OCI-LY3 (cell line): Measurements from ENCODE around the gene GCLM.
"Not testable (repeated sequence)": the region's sequence is repeated elsewhere in the genome, so short reads cannot be mapped to it uniquely, and the experiment has no call there.

Experiments used
- H2AFZ ChIP-seq: fragments of 200-600, 300-600 bp; shearing (Covaris generic); 2 replicates; pipeline ENCODE4 v1.6.0; 2014; ENCODE audit warnings: antibody characterized with exemption, low read depth, low read length
- H3K27ac ChIP-seq: fragments of 200-600, 300-600 bp; sonication (generic); 2 replicates; pipeline ENCODE4 v1.5.1; 2014; ENCODE audit warnings: mild to moderate bottlenecking, low read length, moderate library complexity, mixed read lengths
- H3K27me3 ChIP-seq: fragments of 200-600, 300-600 bp; sonication (generic); 2 replicates; pipeline ENCODE4 v1.6.1; 2014; ENCODE audit warnings: low read depth, low read length, mixed read lengths
- H3K36me3 ChIP-seq: fragments of 200-600, 300-600 bp; sonication (generic); replicated peaks from 2 replicates; pipeline ENCODE3; 2014; ENCODE audit warnings: low read depth, low read length, mixed read lengths
- H3K4me1 ChIP-seq: fragments of 300-600, 200-600 bp; sonication (generic); 2 replicates; pipeline ENCODE4 v1.6.1; 2014; ENCODE audit warnings: low read length, mixed read lengths
- H3K4me2 ChIP-seq: fragments of 200-600, 300-600 bp; sonication (generic); 2 replicates; pipeline ENCODE4 v1.6.1; 2014; ENCODE audit warnings: low read length, mixed read lengths
- H3K4me3 ChIP-seq: fragments of 300-600, 200-600 bp; sonication (generic); 2 replicates; pipeline ENCODE4 v1.5.1; 2014; ENCODE audit warnings: antibody characterized with exemption, mild to moderate bottlenecking, low read length, moderate library complexity
- H3K79me2 ChIP-seq: fragments of 300-600, 200-600 bp; shearing (Covaris generic); 2 replicates; pipeline ENCODE4 v1.6.1; 2014; ENCODE audit warnings: mild to moderate bottlenecking, low read length, mixed read lengths
- H3K9ac ChIP-seq: fragments of 300-600, 200-600 bp; shearing (Covaris generic); 2 replicates; pipeline ENCODE4 v1.6.0; 2014; ENCODE audit warnings: mild to moderate bottlenecking, low read length, moderate library complexity
- H3K9me3 ChIP-seq: fragments of 200-600, 300-600 bp; shearing (Covaris generic); 2 replicates; pipeline ENCODE4 v1.6.1; 2014; ENCODE audit warnings: low read length, mixed read lengths; ENCODE audit not compliant: insufficient read depth
- H4K20me1 ChIP-seq: fragments of 200-600, 300-600 bp; sonication (generic); 2 replicates; pipeline ENCODE4 v1.6.1; 2016; ENCODE audit warnings: low read length, mixed read lengths; ENCODE audit not compliant: insufficient read depth
- EZH2phosphoT487 ChIP-seq: fragments of 200-600 bp; shearing (Covaris generic); IDR thresholded peaks from 2 replicates; pipeline ENCODE4 v1.6.1; 2018; ENCODE audit warnings: antibody characterized with exemption, mixed run types, low read depth
- TF ChIP-seq, protein P1 (sequence below): fragments of 200-600, 300-600 bp; sonication (generic); IDR thresholded peaks from 2 replicates; pipeline ENCODE4 v1.5.1; 2014; ENCODE audit warnings: antibody characterized with exemption, low read length, low read depth

GCLM gene

DNA sequence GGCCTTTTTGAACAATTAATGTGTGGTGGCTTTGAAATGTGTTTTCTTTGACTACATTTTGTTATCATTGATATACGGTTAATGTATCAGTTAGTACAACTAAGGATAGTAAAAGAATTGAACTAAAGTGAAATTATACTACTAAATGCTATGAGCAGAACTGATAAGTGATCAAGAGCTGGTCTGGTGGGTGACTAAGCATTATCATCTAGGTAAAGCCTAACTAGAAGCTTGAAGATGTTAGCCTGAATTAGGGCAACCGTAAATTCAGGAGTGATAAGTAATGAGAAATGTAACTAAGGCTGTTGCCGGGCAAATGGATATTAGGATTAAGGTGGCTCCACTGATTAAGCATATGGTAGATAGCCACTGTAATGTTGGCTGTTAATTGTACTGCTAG, 16.0 kb upstream of the GCLM start:
- Histone ChIP-seq H3K4me3 (no peak overlapping the region), H3K27me3 (no peaks in the 10 kb centered on the region), H3K4me1 (no peaks in the 10 kb centered on the region), H3K36me3 (no peaks in the 10 kb centered on the region), H3K79me2 (no peaks in the 10 kb centered on the region), H2AFZ (no peak overlapping the region), H3K27ac (no peak overlapping the region), H3K9me3 (no peaks in the 10 kb centered on the region), H4K20me1 (no peaks in the 10 kb centered on the region), H3K4me2 (no peak overlapping the region), H3K9ac (no peak overlapping the region)
- TF ChIP-seq, protein P1, sequence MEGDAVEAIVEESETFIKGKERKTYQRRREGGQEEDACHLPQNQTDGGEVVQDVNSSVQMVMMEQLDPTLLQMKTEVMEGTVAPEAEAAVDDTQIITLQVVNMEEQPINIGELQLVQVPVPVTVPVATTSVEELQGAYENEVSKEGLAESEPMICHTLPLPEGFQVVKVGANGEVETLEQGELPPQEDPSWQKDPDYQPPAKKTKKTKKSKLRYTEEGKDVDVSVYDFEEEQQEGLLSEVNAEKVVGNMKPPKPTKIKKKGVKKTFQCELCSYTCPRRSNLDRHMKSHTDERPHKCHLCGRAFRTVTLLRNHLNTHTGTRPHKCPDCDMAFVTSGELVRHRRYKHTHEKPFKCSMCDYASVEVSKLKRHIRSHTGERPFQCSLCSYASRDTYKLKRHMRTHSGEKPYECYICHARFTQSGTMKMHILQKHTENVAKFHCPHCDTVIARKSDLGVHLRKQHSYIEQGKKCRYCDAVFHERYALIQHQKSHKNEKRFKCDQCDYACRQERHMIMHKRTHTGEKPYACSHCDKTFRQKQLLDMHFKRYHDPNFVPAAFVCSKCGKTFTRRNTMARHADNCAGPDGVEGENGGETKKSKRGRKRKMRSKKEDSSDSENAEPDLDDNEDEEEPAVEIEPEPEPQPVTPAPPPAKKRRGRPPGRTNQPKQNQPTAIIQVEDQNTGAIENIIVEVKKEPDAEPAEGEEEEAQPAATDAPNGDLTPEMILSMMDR: no peak
- TF ChIP-seq EZH2phosphoT487: no peak

DNA sequence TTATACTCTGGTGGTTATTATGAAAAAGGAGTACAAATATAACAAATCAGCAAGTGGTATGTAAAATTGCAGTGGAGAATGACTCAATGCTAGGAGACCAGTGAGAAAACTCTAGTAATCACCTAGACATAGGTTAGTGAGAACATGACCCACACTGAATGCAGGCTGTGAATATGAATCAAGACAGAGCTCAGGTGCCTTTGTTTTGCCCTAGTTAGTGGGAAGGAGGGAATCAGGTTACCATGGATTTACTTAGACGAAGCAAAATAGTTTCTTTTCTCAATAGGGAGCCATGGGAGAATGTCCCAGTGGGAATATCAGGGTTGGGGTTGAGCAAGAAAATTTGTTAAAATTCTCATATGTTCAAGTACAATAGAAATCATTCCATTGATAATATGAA, 10.6 kb upstream of the GCLM start:
- no peaks in the 10 kb centered on the region for H3K9me3 ChIP-seq
- no peaks in the 10 kb centered on the region for H3K79me2 ChIP-seq
- TF ChIP-seq, protein P1: no peak
- TF ChIP-seq EZH2phosphoT487: no peak
- H3K4me1 ChIP-seq: no peaks in the 10 kb centered on the region
- no peak overlapping the region for H2AFZ ChIP-seq
- no peak overlapping the region for H3K4me3 ChIP-seq
- no peaks in the 10 kb centered on the region for H4K20me1 ChIP-seq
- H3K27ac ChIP-seq: no peak overlapping the region
- no peak overlapping the region for H3K4me2 ChIP-seq
- no peak overlapping the region for H3K9ac ChIP-seq
- H3K27me3 ChIP-seq: no peaks in the 10 kb centered on the region
- no peaks in the 10 kb centered on the region for H3K36me3 ChIP-seq

DNA sequence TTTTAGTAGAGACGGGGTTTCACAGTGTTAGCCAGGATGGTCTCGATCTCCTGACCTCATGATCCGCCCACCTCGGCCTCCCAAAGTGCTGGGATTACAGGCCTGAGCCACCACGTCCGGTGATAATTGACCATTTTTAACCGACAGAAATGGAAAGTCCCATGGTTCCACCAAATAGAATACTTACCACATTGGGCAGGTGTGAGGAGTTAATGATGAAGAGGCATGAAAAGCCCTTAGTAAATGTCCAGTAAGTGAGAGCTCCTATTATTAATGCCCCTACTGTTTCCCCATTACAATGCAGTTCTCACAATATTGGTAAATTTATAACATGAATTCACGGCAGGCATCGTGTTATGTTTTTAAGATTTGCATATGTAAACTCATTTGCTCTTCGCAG, 8.1 kb upstream of the GCLM start:
- Histone ChIP-seq H3K9me3 (no peaks in the 10 kb centered on the region), H3K9ac (no peak overlapping the region), H3K4me2 (no peak overlapping the region), H4K20me1 (no peaks in the 10 kb centered on the region), H3K79me2 (no peaks in the 10 kb centered on the region), H3K36me3 (no peaks in the 10 kb centered on the region), H2AFZ (no peak overlapping the region), H3K27me3 (no peaks in the 10 kb centered on the region), H3K4me1 (no peaks in the 10 kb centered on the region), H3K4me3 (no peak overlapping the region), H3K27ac (no peak overlapping the region)
- TF ChIP-seq, protein P1: no peak
- TF ChIP-seq EZH2phosphoT487: no peak

DNA sequence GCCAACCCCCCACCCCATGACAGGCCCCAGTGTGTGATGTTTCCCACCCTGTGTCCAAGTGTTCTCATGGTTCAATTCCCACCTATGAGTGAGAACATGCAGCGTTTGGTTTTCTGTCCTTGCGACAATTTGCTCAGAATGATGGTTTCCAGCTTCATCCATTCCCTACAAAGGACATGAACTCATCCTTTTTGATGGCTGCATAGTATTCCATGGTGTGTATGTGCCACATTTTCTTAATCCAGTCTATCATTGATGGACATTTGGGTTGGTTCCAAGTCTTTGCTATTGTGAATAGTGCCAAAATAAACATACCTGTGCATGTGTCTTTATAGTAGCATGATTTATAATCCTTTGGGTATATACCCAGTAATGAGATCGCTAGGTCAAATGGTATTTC, 1.6 kb upstream of the GCLM start:
- H3K27me3 ChIP-seq, H3K4me3 ChIP-seq, H3K9me3 ChIP-seq, H3K4me1 ChIP-seq, H3K4me2 ChIP-seq, H3K36me3 ChIP-seq, H2AFZ ChIP-seq, H3K27ac ChIP-seq, H3K9ac ChIP-seq, H4K20me1 ChIP-seq: not testable (repeated sequence)
- peaks cover 25% of the 10 kb centered on the region for H3K79me2 ChIP-seq

DNA sequence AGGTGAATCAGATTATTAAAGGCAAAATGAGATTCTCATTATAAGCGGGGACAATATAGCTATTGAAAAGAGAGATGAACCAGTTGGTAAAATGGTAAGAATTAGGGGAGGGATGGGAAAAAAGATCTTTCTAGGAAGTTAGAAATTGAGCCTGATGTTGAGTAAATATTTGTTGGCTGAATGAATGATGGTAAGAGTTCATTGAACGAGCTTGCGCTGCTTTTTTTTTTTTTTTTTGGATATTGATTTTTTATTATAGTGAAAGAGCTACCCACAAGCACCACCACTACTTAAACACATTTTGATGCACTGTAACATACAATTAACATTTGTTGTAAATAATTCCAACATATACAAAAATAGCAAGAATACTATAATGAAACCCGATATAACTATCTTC, 1.1 kb upstream of the GCLM start:
- Histone ChIP-seq H3K4me3 (peak overlapping the region; percentile 84), H3K27ac (no peak overlapping the region), H3K9ac (no peak overlapping the region), H2AFZ (peak overlapping the region; percentile 88), H4K20me1 (no peaks in the 10 kb centered on the region), H3K36me3 (no peaks in the 10 kb centered on the region), H3K4me2 (peak overlapping the region; percentile 56), H3K4me1 (peaks cover 7% of the 10 kb centered on the region; the same call in 1 of the 2 replicates), H3K9me3 (no peaks in the 10 kb centered on the region), H3K79me2 (peaks cover 25% of the 10 kb centered on the region), H3K27me3 (no peaks in the 10 kb centered on the region)
- TF ChIP-seq, protein P1: no peak
- no peak for TF ChIP-seq EZH2phosphoT487
